Stimulated activated naive CD8-positive, alpha-beta T cell treated with anti-CD3 and anti-CD28 coated beads, Interleukin-15, Interleukin-2, amounts not matched to agents 100 U/mL and 50 U/mL, for 24 hours (primary cell): Measurements from ENCODE around the gene SERTAD3.

Source experiments
- ATAC-seq: fragments of 150-1000 bp; cut with Tn5 transposase; one replicate; pipeline ENCODE4 v1.10.0; 2021
- DNase-seq: peaks from one replicate; pipeline ENCODE4 v3.0.0; 2021

SERTAD3 gene

DNA sequence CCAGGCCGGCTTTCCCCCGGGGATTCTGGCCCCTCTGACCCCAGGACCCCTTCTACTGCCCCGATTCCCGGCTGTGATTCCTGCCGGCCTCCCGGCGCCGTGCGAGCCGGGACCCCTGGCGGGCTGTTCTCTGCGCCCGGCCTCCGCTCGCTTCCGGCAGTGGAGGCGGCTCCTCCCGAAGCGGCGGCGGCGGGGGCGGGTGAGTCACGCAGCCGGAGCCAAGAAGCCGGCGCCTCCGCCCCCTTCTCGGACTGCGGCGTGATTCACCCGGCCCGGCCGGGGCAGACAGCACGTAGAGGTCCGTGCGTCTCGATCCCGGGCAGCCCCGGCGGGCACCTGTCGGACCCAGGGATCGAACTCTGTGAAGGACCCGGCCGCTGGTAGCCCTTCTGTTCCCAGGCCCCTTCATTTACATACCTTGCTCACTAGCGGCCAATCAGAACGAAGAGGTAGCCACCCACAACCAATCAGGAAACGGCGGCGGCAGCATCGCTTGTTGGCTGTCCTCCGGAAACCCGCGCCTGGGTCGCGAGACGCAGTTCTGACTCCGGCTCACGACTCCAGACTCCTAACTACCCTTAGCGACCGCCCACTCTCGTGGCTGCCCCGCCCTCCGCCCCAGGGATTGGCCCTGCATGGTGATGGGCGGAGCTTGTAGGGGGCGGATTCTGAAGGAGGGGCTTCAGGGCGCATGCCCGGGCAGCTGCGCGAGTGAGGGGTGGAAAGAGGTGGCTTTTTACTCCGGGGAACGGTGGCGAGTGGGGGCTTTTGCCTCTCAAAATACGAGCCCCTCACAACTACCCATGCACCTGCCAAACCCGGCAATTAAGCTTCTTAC lies 18.5 kb downstream of the SERTAD3 start, which contains the start of gene SERTAD1:
Gene SERTAD1 (minus strand): TSS at position 543 of the 838 bp plus-strand sequence. CDS start 2,446 bp downstream, outside the sequence.
- peak; percentile 100 for DNase-seq
- peak; percentile 90 for ATAC-seq

DNA sequence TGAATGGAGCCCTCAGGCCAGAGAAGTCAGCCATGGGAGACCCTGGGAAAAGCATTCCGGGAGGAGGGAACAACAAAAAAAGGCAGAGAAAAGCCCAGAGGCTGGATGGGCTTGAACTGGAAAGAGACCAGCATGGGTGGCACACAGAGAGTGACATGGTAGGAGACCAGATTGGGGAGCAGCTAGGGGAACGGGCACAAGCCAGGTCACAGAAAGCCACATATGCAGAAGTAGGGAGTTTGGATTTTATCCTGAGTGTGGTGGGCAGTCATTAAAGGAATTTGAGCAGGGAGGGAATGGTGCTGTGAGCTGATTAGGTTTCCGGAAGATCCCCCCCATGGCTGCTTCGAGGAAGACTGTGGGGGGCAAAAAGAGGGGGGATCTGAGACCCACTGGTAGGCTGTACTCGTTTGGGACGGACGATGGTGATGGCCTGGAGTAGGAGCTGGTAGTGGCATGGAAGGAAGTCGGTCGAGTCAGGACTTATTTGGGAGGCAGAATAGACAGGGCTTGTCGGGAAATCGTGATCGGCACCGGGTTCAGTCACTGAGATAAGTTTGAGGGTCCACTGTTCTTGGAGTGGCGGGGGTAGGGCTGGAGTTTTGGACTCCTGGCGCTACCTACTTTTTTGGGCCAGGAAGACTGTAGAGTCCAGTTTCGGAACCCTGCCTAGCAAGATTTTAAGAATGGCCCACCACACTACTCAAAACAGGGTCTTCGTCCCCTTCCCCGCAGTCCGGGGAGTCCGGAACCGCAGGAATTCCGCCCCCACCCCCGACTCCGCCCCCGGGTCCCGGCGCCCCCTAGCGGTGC lies 19.3 kb downstream of the SERTAD3 start:
- peak; percentile 26 for DNase-seq
- no peak for ATAC-seq

DNA sequence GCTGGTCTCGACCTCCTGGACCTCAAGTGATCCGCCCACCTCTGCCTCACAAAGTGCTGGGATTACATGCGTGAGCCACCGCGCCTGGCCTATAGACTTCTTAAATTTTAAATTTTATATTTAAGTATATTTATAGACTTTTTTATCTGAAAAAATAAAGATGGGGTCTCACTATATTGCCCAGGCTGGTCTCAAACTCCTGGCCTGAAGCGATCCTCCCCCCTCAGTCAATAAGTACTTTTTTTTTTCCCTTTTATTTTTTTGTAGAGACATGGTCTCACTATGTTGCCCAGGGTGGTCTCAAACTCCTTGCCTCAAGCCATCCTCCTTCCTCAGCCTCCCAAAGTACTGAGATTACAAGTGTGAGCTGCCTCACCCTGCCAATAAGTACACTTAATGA lies 20.2 kb downstream of the SERTAD3 start:
- DNase-seq (no peak), ATAC-seq (no peak)

DNA sequence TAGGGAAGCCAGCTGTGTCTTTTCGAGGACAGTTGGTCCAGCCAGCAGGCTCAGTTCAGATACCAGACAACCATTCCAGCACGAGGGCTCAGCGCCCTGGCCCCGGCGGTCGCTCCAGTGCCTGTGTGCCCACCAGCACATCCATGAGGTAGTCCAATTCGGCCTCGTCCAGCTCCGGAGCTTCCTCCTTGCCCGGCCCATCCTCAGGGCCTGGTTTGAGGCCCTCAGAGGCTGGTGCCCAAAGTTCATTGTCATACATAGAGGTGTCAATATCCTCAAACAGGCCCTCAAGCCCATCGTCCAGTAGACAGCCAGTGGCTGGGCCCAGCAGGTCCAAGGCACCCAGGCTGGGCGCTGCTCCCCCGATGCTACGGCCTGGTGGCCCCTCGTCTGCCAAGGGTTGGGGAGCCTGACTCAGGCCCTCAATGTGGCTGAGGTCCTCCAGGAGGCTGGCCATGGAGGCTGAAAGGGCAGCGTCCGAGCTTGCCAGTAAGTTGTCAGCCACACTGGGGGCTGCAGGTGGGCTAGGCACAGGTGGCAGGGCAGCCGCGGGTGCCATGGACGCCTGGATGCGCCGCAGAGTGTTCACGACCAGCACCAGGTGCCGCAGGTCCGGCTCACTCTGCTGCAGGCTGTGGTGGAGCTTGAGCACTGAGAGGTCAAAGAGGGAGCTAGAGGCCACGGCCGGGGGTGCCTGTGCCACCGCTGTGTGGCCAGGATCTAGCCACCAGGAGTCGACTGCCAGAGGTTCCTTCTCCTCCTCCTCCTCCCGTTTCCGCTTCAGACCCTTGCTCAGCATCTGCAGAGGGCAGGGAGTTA lies 21.2 kb downstream of the SERTAD3 start:
- no peak for DNase-seq
- no peak for ATAC-seq

DNA sequence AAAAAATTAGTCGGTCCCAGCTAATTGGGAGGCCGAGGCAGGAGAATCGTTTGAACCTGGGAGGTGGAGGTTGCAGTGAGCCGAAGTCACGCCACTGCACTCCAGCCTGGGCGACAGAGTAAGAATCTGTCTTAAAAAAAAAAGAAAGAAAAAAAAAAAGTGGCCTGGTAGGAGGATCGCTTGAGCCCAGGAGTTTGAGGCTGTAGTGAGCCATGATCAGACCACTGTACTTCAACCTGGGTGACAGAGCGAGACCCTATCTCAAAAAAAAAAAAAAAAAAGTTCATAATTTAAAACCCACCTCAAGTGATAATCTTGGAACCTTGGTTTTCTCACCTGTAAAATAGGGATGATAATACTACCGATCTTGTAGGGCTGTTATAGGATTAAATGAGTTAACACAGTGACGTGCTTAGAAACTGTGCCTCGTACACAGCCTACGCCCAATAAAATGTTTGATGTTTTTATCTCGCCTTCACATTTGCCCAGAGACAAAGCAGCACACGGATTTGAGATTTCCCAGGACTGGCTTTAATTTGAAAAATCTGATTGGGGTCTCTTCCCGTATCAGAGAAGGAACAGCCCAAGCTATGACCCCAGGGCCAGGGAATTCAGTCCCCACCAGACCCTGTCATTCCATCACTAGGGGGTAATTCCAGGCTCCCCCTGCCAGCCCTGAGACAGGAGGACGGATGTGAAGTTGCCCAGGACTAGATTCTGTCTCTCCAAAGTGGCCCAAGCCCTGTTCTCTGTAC lies 22.0 kb downstream of the SERTAD3 start:
- DNase-seq (no peak), ATAC-seq (no peak)

DNA sequence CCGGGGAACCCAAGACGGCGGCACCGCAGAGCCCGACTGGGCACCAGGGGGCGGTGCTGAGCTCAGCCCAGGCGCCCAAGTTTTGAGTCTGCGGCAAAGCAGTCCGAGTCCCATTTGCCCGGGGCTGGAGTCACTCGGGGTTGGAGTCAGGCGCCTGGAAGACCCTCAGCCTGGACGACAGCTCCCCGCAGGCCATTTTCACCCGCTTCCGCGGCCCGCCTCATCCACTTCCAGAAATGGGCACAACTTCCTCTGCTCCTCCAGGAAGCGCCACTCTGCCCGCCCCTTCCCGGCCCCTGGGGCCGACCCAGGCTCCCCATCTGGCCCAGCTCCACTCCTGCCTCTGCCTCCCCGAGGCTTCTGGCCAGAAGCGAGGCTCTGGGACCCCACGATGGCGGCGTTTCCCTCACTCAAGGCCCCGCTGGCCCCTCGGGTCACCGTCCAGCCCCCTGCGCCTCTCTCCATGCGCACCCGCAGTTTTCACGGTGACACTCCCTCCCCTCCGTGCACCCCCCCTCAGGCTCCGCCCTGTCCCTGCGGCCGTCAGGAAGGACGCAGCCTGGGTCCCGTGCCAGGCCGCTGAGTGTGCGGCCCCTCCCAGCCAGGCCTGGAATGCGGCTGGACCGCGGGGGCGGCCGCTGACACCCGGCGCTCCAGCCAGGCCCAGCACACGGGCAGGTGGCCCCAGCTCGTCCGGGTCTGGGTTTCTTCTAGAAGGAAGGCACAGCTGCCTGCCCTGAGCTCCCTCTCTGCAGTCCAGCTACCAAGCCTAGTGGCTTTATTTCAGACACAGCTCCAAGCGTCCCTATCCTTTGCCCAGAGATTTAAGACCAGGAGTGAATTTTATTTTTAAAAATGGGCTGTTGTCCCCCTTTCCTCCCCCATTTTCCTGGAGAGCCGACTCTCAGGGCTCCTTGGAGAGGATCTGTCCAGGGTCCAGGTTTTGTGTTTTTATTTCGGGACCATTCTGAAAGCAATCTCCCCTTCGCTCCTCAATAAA lies 23.1 kb downstream of the SERTAD3 start:
- DNase-seq (peak; percentile 84), ATAC-seq (peak; percentile 47)

DNA sequence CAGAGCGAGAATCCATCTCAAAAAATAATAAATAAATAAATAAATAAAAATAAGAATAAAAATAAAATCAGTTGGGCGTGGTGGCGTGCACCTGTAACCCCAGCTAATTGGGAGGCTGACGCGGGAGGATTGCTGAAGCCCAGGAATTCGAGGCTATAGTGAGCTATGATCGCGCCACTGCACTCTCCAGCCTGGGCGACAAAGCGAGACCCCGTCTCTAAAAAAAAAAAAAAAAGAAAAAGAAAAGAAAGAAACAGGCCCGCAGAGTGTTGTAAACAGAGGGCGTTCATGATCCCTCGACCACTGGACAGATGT lies 23.7 kb downstream of the SERTAD3 start:
- DNase-seq, result no peak
- ATAC-seq, result no peak

DNA sequence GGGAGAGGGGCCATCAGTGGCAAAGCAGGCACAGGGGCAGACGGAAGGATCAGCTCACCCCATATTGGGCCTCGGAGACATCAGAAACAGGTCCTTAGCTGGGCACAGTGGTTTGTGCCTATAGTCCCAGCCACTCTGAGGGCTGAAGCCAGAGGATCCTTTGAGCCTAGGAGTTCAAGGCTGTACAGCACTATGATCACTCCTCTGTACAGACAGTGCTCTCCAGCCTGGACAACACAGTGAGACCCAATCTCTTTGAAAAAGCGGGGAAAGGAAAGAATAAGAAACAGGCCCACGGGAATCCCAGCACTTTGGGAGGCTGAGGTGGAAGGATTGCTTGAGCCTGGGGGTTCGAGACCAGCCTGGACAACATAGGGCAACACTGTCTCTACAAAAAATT lies 24.4 kb downstream of the SERTAD3 start:
- no peak for ATAC-seq
- no peak for DNase-seq

DNA sequence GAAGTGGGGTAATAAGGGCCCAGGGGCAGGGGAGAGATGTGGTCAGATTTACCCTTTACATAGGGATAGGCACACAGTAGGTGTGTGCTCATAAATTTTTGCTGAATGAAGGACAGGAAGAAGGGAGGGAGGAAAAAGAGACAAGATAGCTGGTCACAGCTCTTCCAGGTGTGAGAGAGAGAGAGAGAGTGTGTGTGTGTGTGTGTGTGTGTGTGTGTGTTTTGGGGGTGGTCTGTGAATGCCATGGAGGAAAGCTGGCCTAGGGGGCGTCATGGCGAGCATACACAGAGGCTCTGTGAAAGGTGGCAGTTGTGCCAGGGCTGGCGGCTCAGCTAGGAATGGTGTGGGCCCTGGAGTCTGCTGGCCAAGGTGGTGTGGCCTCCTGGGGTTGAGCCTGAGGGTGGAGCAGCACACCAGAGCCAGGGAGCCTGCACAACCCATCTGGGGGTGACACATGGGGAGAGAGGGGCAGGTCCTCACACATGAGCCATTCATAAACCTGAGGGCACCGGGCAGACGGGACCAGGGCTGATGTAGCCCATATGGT lies 25.0 kb downstream of the SERTAD3 start:
- ATAC-seq (no peak), DNase-seq (no peak)

DNA sequence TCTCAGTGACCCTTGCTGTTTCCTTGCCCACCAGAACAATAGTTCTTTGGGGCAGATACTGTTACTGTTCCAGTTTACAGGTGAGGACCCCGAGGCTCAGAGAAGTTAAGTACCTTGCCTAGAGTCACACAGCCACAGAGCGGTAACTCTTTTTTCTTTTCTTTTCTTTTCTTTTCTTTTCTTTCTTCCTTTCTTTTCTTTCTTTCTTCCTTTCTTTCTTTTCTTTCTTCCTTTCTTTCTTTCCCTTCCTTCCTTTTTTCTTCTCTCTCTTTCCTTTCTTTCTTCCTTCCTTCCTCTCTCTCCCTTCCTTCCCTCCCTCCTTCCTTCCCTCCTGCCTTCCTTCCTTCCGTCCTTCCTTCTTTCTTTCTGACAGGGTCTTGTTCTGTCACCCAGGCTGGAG lies 26.1 kb downstream of the SERTAD3 start:
- no peak for DNase-seq
- no peak for ATAC-seq

DNA sequence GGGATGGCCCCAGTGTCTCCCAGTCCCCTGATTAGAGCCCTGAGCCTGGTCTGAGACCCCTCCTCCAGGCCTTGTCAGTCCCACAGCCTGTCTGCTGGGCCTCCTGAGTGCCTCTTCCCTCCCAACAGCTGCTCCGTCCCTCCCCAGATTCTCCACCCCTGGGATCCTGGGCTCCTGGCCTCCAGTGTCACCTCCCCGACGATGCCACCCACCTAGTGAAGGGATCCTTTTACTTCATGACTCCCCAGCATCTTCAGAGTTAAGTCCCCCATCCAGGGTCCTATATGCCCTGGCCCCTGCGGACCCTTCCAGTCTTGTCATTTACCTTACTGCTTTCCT lies 26.5 kb downstream of the SERTAD3 start:
- ATAC-seq (no peak), DNase-seq (no peak)

DNA sequence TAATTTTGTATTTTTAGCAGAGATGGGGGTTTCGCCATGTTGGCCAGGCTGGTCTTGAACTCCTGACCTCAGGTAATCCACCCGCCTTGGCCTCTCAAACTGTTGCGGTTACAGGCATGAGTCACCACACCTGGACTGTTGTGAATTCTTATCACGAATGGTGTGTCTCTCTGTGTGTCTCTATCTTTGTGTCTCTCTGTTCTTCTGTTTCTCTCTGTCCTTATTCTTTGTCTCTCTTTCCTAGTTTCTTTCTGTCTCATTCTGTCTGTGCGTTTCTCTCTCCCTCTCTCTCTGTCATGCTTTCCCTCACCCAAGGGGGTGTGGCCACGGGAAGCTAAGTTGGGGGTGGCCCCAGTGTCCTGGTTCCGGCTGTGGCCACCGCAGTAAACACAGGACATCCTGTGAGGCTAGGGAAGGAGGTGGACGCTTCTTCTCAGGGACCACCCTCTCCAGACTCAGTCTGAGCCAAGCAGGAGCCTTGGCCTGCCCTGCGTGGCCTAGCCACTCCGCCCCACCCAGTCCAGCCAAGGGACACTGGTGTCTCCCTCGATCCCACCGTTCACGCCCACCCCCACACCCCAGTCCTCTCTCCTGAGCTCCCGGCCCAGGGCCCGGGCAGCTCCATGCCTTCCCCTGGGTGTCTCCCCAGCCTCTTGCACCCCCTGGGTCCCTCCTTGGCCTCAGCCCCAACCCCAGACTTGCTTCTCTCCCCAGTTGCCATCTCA lies 27.1 kb downstream of the SERTAD3 start:
- ATAC-seq (no peak), DNase-seq (no peak)

DNA sequence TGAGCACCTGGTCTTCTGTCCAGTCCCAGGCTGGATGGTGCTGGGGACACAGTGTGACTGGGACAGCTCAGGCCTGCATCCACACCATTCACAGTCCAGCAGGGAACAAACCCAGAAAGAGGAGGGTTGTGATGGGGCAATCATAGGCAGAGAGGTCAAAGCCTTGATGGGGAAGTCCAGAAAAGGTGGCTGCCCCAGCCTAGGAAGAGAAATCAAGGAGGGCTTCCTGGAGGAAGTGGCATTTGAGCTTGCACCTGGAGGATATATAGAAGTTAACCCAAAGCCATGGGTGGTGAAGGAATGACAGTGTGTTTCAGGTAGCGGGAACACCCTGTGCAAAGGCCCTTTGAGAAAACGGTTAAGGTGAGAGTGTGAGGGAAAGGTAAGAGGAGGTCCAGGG lies 28.4 kb downstream of the SERTAD3 start:
- no peak for DNase-seq
- ATAC-seq, result no peak

DNA sequence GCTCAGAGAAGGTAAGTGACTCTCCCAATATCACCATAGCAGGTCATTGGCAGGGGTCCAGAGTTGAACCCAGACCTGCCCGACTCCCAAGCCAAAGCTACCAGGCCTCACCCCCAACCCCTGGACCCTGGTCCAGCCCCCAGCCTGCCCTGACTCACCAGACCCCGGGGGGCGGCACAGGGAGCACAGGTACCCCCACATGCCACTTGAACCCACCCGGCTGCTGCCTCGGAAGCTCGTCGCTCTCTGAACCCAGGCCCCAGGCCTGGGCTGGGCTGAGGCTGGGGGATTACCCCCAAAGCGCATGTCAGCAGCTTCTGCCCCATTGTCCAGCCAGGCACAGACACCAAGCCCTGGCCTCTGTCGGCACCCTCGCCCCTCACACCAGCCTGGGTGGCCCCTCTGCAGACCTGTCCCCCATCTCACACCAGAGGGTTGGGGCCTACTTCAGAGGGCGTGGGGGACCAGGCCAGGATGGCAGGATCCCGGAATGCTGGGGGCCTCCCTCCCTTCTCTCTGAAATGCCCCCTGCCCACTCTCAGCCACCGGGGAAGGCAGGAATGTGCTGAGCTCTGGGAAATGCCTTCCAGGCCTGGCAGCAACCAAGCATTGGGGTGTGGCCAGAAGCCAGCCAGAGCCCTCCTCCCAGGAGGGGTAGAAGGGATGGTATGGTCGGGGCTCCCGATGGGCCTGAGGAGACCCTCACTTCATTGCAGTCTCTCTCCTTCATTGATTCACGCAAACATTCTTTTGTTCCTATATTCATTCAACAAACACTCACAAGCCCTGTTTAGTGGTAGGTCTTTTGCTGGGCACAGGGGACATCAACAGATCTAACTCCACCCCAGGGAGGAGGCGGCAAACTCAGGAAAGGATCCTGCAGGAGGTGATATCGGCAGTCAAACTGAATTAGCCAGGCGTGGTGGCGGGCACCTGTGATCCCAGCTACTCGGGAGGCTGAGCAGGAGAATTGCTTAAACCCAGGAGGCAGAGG lies 29.3 kb downstream of the SERTAD3 start:
- DNase-seq, result no peak
- ATAC-seq, result no peak

DNA sequence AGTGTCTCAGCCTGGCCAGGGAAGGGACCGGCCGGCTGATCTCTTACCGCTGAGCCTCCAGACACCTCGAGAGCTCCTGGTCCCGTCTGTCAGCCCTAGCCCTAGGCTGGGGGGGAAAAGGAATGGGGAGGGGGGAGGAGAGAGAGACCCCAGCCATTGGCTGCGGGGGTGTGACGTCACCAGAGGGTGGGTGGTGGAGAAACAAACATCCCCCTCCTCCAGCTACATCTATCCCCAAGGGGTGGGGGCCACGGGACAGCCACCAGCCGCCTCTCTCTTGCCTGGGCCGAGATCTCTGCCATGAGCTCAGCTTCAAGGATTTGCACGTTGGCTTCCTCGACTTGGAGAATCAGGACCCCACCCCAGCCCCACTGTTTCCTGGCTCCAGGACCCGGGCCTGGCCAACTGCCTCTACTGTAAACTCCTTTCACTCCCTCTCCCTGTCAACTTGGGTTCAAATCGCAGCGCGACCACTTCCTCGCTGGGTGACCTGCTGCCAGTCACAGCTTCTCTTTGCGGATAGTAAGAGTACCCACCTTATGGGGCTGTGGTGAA lies 30.8 kb downstream of the SERTAD3 start, which contains the start of gene PRX:
Gene PRX (minus strand): TSS at position 88 of the 555 bp plus-strand sequence. CDS start 5,446 bp downstream, outside the sequence.
- DNase-seq, result no peak
- ATAC-seq, result no peak

DNA sequence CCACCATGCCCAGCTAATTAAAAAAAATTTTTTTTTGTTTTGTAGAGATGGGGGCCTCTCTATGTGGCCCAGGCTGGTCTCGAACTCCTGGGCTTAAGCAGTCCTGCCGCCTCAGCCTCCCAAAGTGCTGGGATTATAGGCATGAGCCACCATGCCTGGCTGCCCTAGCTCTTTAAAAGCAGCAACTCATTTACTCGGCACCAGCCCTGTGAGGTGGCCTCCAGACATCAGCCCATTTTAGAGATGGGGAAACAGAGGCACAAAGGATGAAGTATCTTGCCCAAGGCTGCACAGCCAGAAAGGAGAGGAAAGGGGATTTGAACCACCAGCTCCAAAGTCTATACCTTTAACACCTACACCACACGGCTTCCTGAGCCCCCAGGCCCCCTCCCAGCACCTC lies 31.3 kb downstream of the SERTAD3 start:
- ATAC-seq (no peak), DNase-seq (no peak)

DNA sequence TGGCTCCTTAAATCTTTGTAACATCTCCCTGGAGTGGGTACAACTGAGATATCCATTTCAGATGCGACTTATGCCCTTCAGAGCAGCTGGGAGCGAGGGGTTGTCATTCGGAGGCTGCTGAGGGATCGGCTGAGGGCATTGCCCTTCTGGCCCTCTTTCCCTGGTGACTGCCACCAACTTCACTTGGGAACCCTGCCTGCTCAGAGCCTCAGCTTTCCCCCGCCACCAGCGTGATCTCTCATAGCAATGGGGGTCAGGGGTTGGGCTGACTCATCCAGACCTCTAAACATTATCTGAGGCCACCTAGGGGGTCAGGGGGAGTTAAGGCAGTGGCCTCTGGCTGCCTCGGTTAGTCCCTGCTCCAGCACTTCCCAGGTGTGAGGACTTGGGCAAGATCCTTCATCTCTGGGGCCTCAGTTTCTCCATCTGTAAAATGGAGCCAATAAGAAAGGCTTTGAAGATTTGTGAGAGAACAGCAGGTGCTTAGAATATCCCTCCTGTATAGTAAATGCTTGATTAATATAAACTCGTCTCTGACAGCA lies 32.1 kb downstream of the SERTAD3 start:
- no peak for ATAC-seq
- DNase-seq, result no peak
